Ammon's horn (tissue), 1 donor: ENCODE results near the gene MCAT.
"Not testable (repeated sequence)": the region's sequence is repeated elsewhere in the genome, so short reads cannot be mapped to it uniquely, and the experiment has no call there.

Source experiments
- DNase-seq: peaks from one replicate; pipeline ENCODE4 v3.0.0-alpha.2; 2016; ENCODE audit warnings: low spot score

MCAT gene

GRCh38 chr22:43153899-43154298, 10.7 kb upstream of the MCAT start:
- no peak for DNase-seq

DNA sequence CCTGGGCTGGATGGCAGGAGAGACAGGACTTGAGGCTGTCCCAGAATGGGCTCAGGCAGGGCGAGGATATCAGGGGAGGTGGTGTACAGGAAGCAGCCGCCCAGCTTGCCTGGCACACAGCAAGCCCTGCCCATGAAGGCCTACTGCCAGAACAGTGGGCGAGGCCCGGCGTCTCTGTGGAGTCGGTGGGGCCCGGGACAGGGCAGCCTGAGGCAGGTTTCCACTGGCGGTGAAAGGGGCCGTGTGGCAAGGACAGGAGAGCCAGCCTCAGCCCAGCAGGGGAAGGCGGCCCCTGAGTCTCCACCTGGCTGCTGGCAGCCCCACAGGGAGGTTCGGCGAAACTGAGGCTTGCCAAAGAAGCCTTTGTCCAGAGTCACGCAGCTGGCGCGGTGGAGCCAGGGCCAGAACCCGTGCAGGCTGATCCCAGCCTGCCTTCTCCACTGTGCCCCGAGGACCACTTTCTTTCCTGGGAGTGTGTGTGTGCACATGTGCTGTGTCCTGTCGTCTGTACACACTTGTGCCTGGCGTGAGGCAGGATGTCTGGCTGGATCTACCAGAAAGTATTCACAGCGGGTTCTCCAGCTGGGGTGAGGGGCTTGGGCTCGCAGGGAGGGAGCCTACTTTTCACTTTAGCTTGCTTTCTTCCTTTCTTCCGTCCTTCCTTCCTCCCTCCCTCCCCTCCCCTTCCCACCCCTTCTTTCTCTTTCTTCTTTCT, 9.3 kb upstream of the MCAT start:
- peak; percentile 66 for DNase-seq

DNA sequence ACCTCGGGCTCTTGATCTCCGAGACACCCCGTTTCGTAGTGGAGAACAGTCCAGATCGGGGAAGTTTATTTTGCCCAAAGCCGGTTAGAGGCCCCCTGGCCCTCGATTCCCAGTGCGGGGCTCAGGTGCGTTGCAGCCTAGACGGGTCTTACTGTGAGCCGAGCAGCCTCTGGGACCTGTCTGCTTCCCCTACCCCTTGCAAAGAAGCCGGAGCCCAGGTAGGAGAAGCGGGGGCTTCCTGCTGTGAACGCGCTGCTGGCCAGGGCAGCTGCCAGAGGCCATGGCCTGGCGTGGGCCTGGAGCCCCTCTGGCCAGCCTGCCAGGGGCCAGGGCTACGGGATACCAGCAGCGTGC, 8.8 kb upstream of the MCAT start:
- DNase-seq: no peak

- peak; percentile 80 for DNase-seq
Observed at GRCh38 chr22:43151251-43152002, 8.2 kb upstream of the MCAT start, which contains the start of gene TSPO. Gene TSPO (plus strand): TSS chr22:43151559. CDS start chr22:43159239, 7,680 bp downstream.

GRCh38 chr22:43150731-43151206, 7.6 kb upstream of the MCAT start:
- no peak for DNase-seq

DNA sequence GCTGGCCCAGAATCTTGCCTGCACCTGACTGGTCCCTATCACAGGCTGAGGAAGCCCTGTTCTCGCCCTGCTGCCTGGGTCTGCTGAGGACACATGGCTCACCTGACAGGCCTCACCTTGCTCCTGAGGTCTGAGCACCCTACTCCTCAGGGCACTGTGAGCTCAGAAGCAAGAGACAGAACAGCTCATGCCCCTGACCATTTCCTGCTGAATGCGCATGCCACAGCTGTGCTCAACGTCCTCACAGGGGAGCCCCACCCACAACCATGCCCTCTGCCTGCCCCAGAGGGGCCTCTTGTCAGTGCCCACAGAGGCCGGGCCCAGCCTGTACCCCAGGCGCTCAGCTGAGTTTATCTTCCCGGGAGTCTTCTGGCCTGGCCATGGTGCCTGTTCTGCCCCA, 5.4 kb upstream of the MCAT start:
- DNase-seq: no peak

GRCh38 chr22:43147821-43148220, 4.6 kb upstream of the MCAT start:
- peak; percentile 34 for DNase-seq

DNA sequence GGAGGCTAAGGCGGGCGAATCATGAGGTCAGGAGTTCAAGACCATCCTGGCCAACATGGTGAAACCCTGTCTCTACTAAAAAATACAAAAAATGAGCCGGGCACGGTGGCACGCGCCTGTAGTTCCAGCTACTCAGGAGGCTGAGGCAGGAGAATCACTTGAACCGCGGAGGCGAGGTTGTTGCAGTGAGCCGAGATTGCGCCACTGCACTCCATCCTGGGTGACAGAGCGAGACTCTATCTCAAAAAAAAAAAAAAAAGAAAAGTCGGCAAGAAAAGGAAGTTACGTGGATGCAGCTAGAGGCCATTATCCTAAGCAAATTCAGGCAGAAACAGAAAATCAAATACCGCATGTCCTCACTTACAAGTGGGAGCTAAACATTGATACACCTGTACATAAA, 3.1 kb upstream of the MCAT start:
- not testable (repeated sequence) for DNase-seq

DNA sequence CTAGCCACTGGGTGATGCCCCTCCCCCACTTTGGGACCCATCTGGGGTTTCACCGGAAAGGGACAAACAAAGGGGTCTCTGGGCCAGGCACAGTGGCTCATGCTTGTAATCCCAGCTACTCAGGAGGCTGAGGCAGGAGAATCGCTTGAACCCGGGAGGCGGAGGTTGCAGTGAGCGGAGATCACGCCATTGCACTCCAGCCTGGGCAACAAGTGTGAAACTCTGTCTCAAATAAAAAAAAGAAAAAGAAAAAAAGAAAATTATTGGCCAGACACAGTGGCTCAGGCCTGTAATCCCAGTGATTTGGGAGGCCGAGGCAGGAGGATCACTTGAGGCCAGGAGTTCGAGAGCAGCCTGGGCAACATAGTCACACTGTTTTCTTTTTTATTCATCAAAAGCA, 2.2 kb upstream of the MCAT start:
- DNase-seq: not testable (repeated sequence)

- no peak for DNase-seq
Observed at GRCh38 chr22:43144949-43145348, 1.8 kb upstream of the MCAT start.

GRCh38 chr22:43136801-43137200, 6.4 kb downstream of the MCAT start:
- DNase-seq: no peak

- peak; percentile 36 for DNase-seq
Observed at GRCh38 chr22:43136255-43136654, 6.9 kb downstream of the MCAT start.

DNA sequence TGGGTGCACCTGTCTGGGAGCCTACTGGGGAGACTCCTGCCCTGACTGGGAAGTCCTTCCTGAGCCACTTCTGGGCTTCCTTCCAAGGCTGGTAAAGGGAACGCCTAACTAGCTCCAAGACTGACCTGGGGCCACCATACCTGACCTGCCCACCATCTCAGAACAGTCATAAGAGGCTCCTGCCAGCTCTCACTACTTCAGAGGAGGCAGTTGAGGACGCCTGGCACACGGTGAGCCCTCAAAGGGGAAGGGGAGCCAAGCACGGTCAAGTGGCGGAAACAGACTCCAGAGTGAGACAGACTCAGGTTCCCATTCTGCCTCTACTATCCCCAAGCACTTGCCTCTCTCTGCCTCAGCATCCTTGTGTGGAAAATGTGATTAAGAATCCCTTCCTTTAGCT, 7.6 kb downstream of the MCAT start:
- no peak for DNase-seq

GRCh38 chr22:43134553-43134952, 8.6 kb downstream of the MCAT start:
- no peak for DNase-seq

DNA sequence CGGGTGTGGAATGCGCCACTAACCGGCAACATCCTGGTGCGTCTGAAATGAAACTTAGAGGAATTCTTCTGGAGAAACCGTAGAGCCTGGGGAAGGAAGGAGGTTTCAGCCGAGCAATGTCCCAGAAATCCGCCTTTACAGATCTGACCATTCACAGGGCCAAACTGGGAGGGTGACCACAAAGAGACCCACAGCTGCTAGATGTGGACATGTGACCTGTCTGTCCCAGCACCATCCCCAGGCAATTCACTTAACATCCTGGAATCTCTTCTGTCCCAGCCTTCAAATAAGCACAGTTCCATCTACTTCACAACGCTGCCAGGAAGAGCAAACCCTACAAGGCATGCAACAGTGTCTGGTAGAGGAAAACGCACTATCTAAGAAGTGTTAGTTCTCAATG, 9.8 kb downstream of the MCAT start:
- DNase-seq: no peak

- no peak for DNase-seq
Observed at GRCh38 chr22:43131773-43132501, 11.3 kb downstream of the MCAT start.

- no peak for DNase-seq
Observed at GRCh38 chr22:43129426-43130425, 13.5 kb downstream of the MCAT start.

DNA sequence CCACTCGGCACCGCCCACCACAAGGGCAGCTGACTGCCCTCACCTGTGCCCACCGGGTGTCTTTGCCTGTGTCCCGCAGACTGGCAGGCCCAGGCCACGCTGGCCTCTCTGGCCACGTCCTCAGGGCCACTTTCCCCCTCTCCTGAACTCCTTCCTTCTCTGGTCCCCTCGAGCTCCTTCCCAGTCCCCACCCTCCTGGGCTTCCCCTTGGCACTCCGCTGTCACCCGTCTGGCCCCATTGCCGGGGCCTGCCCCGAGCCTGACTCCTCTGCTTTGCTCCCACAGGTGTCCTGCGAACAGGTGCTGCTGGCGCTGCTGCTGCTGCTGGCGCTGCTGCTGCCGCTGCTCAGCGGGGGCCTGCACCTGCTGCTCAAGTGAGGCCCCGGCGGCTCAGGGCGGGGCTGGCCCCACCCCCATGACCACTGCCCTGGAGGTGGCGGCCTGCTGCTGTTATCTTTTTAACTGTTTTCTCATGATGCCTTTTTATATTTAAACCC, 14.2 kb downstream of the MCAT start:
- DNase-seq: no peak

DNA sequence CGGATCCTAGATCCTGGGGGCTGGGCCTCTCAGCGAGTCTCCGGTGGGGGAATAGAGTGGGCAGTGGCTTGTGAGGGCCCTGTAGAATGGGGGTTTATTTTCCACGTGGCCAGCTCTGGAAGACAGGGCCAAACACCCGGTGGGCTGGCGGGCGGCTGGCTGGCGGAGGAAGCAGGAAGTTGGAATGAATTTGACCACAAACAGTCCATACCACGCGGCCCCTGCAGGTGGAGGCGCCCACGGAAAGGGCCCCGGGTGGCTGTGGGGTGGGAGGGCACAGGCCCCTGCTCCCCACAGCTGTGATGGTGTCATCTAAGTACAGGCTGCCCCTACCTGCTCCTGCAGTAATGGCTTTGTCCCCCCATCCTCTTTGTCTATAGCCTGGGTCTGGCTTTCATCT, 15.1 kb downstream of the MCAT start:
- no peak for DNase-seq

GRCh38 chr22:43127166-43127908, 15.9 kb downstream of the MCAT start:
- no peak for DNase-seq
